Epithelial cell of proximal tubule (primary cell): Measurements from ENCODE around the gene ANKFN1. TPM values are rescaled to one million over a fixed set of nuclear protein-coding genes. Genes with fewer than 3 reads are reported as not detected.

Experiments used
- DNase-seq: peaks from one replicate; pipeline ENCODE4 v3.0.0-alpha.2; 2011; ENCODE audit warnings: low read depth
- H3K4me3 ChIP-seq: 2 replicates; pipeline ENCODE4 v1.5.1; 2011; ENCODE audit warnings: low read depth, mild to moderate bottlenecking, low read length
- CTCF ChIP-seq: conservative IDR thresholded peaks from 2 replicates; pipeline ENCODE4 v1.5.1; 2012; ENCODE audit warnings: low read depth, mild to moderate bottlenecking, low read length
- total RNA-seq: library from RNA; depleted of rRNA; stranded (reverse); fragments of >200 nt; gene quantifications from 2 replicates; pipeline ENCODE4 v1.2.3, GENCODE V29; 2015

The ANKFN1 gene
- total RNA-seq, 1 donor from 2014 or later: not detected

GRCh38 chr17:56540836-56541235 is 387.6 kb downstream of the ANKFN1 start:
- no peak for TF ChIP-seq CTCF
- DNase-seq: no peak
- H3K4me3 ChIP-seq: no peak overlapping the region

- DNase-seq: no peak
- H3K4me3 ChIP-seq: no peak overlapping the region
- TF ChIP-seq CTCF: no peak
These were observed 390.0 kb downstream of the ANKFN1 start for GRCh38 chr17:56543280-56543679.

GRCh38 chr17:56545106-56545505 is 391.8 kb downstream of the ANKFN1 start:
- no peak overlapping the region for H3K4me3 ChIP-seq
- TF ChIP-seq CTCF: no peak
- DNase-seq: no peak

GRCh38 chr17:56545930-56546329 is 392.7 kb downstream of the ANKFN1 start:
- no peak for TF ChIP-seq CTCF
- no peak overlapping the region for H3K4me3 ChIP-seq
- DNase-seq: no peak

GRCh38 chr17:56548661-56549060 is 395.4 kb downstream of the ANKFN1 start:
- no peak overlapping the region for H3K4me3 ChIP-seq
- TF ChIP-seq CTCF: no peak
- DNase-seq: no peak

- H3K4me3 ChIP-seq: no peak overlapping the region
- TF ChIP-seq CTCF: no peak
- no peak for DNase-seq
These were observed 396.2 kb downstream of the ANKFN1 start for GRCh38 chr17:56549501-56549900.

- no peak for TF ChIP-seq CTCF
- H3K4me3 ChIP-seq: no peak overlapping the region
- DNase-seq: no peak
These were observed 404.4 kb downstream of the ANKFN1 start for GRCh38 chr17:56557682-56558081.
